ENCODE data around the gene KRTAP5-6.
"Not testable (repeated sequence)": the region's sequence is repeated elsewhere in the genome, so short reads cannot be mapped to it uniquely, and the experiment has no call there.

GRCh38 chr11:1670457-1670856 lies 26.5 kb upstream of the KRTAP5-6 start:
- not testable (repeated sequence) for TF ChIP-seq CTCF, POLR2A, EP300 (IDR thresholded peaks at IDR 0.05)

Data from stomach (tissue), 4 donors.